B cell (primary cell): ENCODE results near the gene KANSL1L. TPM values are rescaled to one million over a fixed set of nuclear protein-coding genes. Genes with fewer than 3 reads are reported as not detected.

Source experiments
- ATAC-seq: fragments of 200-7000 bp; cut with Tn5 transposase; one replicate; pipeline ENCODE4 v1.10.0; 2021; ENCODE audit warnings: low read depth, mild to moderate bottlenecking, moderate number of reproducible peaks, moderate library complexity
- CTCF ChIA-PET: fragments of 350-600 bp; sonication (Branson Sonifier 250); formaldehyde crosslinking; loops from one replicate; lab custom pipeline; 2021; ENCODE audit warnings: antibody characterized with exemption, inconsistent platforms; lab: Charles Lee
- POLR2A ChIA-PET: fragments of 350-600 bp; sonication (Branson Sonifier 250); formaldehyde crosslinking; loops from one replicate; lab custom pipeline; 2021; ENCODE audit warnings: antibody characterized with exemption; lab: Charles Lee
- DNase-seq: peaks from one replicate; pipeline ENCODE4 v3.0.0; 2013
- H2AFZ ChIP-seq: 2 replicates; pipeline ENCODE4 v1.6.1; 2012; ENCODE audit warnings: mild to moderate bottlenecking, low read depth, low read length; ENCODE audit not compliant: insufficient read depth, poor library complexity, severe bottlenecking
- H3K27ac ChIP-seq, 2 donors: 1 replicate in 1 of 2; 2 replicates in 1 of 2; pipeline ENCODE4 v1.5.1; 2012 to 2013; ENCODE audit warnings: low read length in 2 of 2, mild to moderate bottlenecking in 2 of 2, moderate library complexity in 1 of 2
- H3K27me3 ChIP-seq, 4 experiments: fragments of 200-600 bp in 1 of 4; sonication (generic) in 1 of 4; replicated peaks in 1 of 4; 1 replicate in 2 of 4; 2 replicates in 2 of 4; pipeline versions ENCODE4 v1.6.1 to v1.7.0; 2013 to 2016; ENCODE audit warnings: low read length in 3 of 4, mild to moderate bottlenecking in 2 of 4, mixed read lengths in 1 of 4, moderate library complexity in 1 of 4; ENCODE audit not compliant: insufficient read depth in 4 of 4, control insufficient read depth in 3 of 4; ENCODE audit errors: control extremely low read depth in 1 of 4
- H3K36me3 ChIP-seq, 2 experiments: replicated peaks in 1 of 2; 1 replicate in 1 of 2; 2 replicates in 1 of 2; pipeline versions ENCODE4 v1.6.1 to v1.7.1; 2013; ENCODE audit warnings: low read length in 1 of 2; ENCODE audit not compliant: insufficient read depth in 2 of 2, control insufficient read depth in 1 of 2; ENCODE audit errors: control extremely low read depth in 1 of 2, extremely low read depth in 1 of 2
- H3K4me1 ChIP-seq, 2 donors: fragments of 200-600 bp in 1 of 2; sonication (generic) in 1 of 2; 1 replicate in 1 of 2; 2 replicates in 1 of 2; pipeline versions ENCODE4 v1.5.1 to v1.6.1; 2013 to 2017; ENCODE audit warnings: low read length in 2 of 2; ENCODE audit not compliant: control insufficient read depth in 2 of 2, insufficient read depth in 2 of 2
- H3K4me2 ChIP-seq: replicated peaks from 2 replicates; pipeline ENCODE3; 2012; ENCODE audit warnings: mild to moderate bottlenecking, low read depth, low read length; ENCODE audit not compliant: poor library complexity, severe bottlenecking
- H3K4me3 ChIP-seq, 5 experiments: fragments of 200-600 bp in 1 of 5; sonication (generic) in 1 of 5; 1 replicate in 3 of 5; 2 replicates in 2 of 5; pipeline versions ENCODE4 v1.5.1 to v1.7.0; 2011 to 2016; ENCODE audit warnings: low read length in 4 of 5, mild to moderate bottlenecking in 4 of 5, low read depth in 2 of 5, control low read depth in 1 of 5, moderate library complexity in 1 of 5; ENCODE audit not compliant: insufficient read depth in 1 of 5; ENCODE audit errors: control extremely low read depth in 1 of 5, extremely low read depth in 1 of 5
- H3K79me2 ChIP-seq: fragments of 200-600 bp; sonication (generic); one replicate; pipeline ENCODE4 v1.6.0; 2016; ENCODE audit warnings: low read length; ENCODE audit not compliant: control insufficient read depth, insufficient read depth
- H3K9ac ChIP-seq: fragments of 200-600 bp; sonication (generic); 2 replicates; pipeline ENCODE4 v1.6.1; 2017; ENCODE audit warnings: mild to moderate bottlenecking, low read length, moderate library complexity
- H3K9me3 ChIP-seq, 3 donors: one replicate each; pipeline versions ENCODE4 v1.6.1 to v1.7.1; 2013; ENCODE audit warnings: low read length in 2 of 3; ENCODE audit not compliant: control insufficient read depth in 2 of 3, insufficient read depth in 1 of 3; ENCODE audit errors: control extremely low read depth in 1 of 3
- H4K20me1 ChIP-seq: 2 replicates; pipeline ENCODE4 v1.6.0; 2012; ENCODE audit warnings: mild to moderate bottlenecking, low read length; ENCODE audit not compliant: insufficient read depth, control insufficient read depth, poor library complexity, severe bottlenecking
- H3K27ac Mint-ChIP-seq: one replicate; pipeline ENCODE4 v1.8.0; 2021; ENCODE audit warnings: mixed read lengths
- H3K27me3 Mint-ChIP-seq: one replicate; pipeline ENCODE4 v1.8.0; 2021; ENCODE audit warnings: mixed read lengths
- H3K4me1 Mint-ChIP-seq: one replicate; pipeline ENCODE4 v1.8.0; 2021; ENCODE audit warnings: mixed read lengths
- H3K4me3 Mint-ChIP-seq: one replicate; pipeline ENCODE4 v1.8.0; 2021; ENCODE audit warnings: mixed read lengths
- H3K9me3 Mint-ChIP-seq: one replicate; pipeline ENCODE4 v1.8.0; 2022; ENCODE audit warnings: mixed read lengths; ENCODE audit not compliant: insufficient read depth
- CTCF ChIP-seq: fragments of 200-600 bp; IDR thresholded peaks from one replicate; pipeline ENCODE4 v1.8.0; 2022; ENCODE audit warnings: antibody characterized with exemption, mild to moderate bottlenecking
- EZH2 ChIP-seq: IDR thresholded peaks from 2 replicates; pipeline ENCODE4 v1.6.1; 2012; ENCODE audit warnings: borderline replicate concordance, low read depth, mild to moderate bottlenecking, moderate library complexity, low read length; ENCODE audit not compliant: insufficient read depth, poor library complexity, severe bottlenecking
- WGBS: methylation state at CpG from one replicate; pipeline ENCODE4 v1.1.5; 2013; ENCODE audit warnings: missing lambda C conversion rate; ENCODE audit not compliant: insufficient coverage; 5-methylcytosine and 5-hydroxymethylcytosine counted together
- intact Hi-C: fragments of 100-400 bp; cut with micrococcal nuclease; formaldehyde crosslinking; loops from one replicate; pipeline ENCODE4 v1.10.0; 2022
- polyA plus RNA-seq: library from polyadenylated mRNA; depleted of rRNA; stranded (reverse); fragments of >200 nt; gene quantifications from 2 replicates; pipeline ENCODE4 v1.2.3, GENCODE V29; 2012
- total RNA-seq, 2 donors: library from RNA; stranded (reverse); fragments of 120-200 nt in 1 of 2; gene quantifications; 1 replicate in 1 of 2; 2 replicates in 1 of 2; pipeline versions ENCODE4 v1.2.3 to v1.2.4, GENCODE V29; 2013 to 2022

Gene KANSL1L
- total and polyA plus RNA-seq, 2 donors (not counting 1 experiment from before 2014, with no cell fraction given): 7.3 to 21.1 TPM

GRCh38 chr2:210004881-210005280, 166.3 kb downstream of the KANSL1L start:
- intact Hi-C loops: loop anchor here (5.0 kb wide), 1 partner anchor 472 kb away; the partner anchor contains the start of gene LANCL1
- Mint-ChIP-seq H3K27ac (peak overlapping the region; percentile 12), H3K27me3 (peaks cover 3% of the 10 kb centered on the region), H3K9me3 (no peaks in the 10 kb centered on the region), H3K4me1 (peaks cover 54% of the 10 kb centered on the region), H3K4me3 (no peak overlapping the region)
- Histone ChIP-seq H4K20me1 (peaks cover 50% of the 10 kb centered on the region), H3K36me3 (peaks cover 2 to 18% of the 10 kb centered on the region in 2 experiments), H3K27me3 (no peaks in the 10 kb centered on the region), H3K79me2 (peaks cover 74% of the 10 kb centered on the region), H3K4me2 (no peak overlapping the region), H3K4me3 (no peak overlapping the region), H3K27ac (no peak overlapping the region), H3K9ac (no peak overlapping the region), H2AFZ (no peak overlapping the region), H3K9me3 (peaks cover 0 to 5% (median 0%) of the 10 kb centered on the region in 3 donors), H3K4me1 (peaks cover 28 to 33% of the 10 kb centered on the region in 2 donors)
- POLR2A ChIA-PET: no interaction called here
- WGBS: 86% methylated on average over 1 of the region's 2 CpGs
- TF ChIP-seq EZH2 (no peak), CTCF (no peak)
- DNase-seq (peak; percentile 5), ATAC-seq (no peak)
- CTCF ChIA-PET: no interaction called here

- Histone ChIP-seq H2AFZ (peak overlapping the region; percentile 99), H3K27ac (no peak overlapping the region), H3K27me3 (no peaks in the 10 kb centered on the region), H4K20me1 (peaks cover 45% of the 10 kb centered on the region), H3K4me1 (peaks cover 28 to 33% of the 10 kb centered on the region in 2 donors), H3K36me3 (peaks cover 2 to 17% of the 10 kb centered on the region in 2 experiments), H3K9ac (peak overlapping the region; percentile 78), H3K9me3 (peaks cover 0 to 5% (median 0%) of the 10 kb centered on the region in 3 donors), H3K4me3 (peak overlapping the region; percentile 79 to 96 (median 93)), H3K4me2 (peak overlapping the region; percentile 83), H3K79me2 (peaks cover 59% of the 10 kb centered on the region)
- no peaks in the 10 kb centered on the region for H3K9me3 Mint-ChIP-seq
- ATAC-seq (no peak), DNase-seq (no peak)
- WGBS: no CpG with 5 or more reads among the region's 2 CpGs
- CTCF ChIA-PET: no interaction called here
- intact Hi-C loops: loop anchor here (5.0 kb wide), 1 partner anchor 474 kb away; the partner anchor contains the start of gene LANCL1
- peaks cover 51% of the 10 kb centered on the region for H3K4me1 Mint-ChIP-seq
- peak overlapping the region; percentile 89 for H3K4me3 Mint-ChIP-seq
- POLR2A ChIA-PET: no interaction called here
- H3K27me3 Mint-ChIP-seq: peaks cover 3% of the 10 kb centered on the region
- no peak overlapping the region for H3K27ac Mint-ChIP-seq
- TF ChIP-seq EZH2 (no peak), CTCF (no peak)
Measured at GRCh38 chr2:210003359-210003758, 167.8 kb downstream of the KANSL1L start.
